GM23248 (cell line): ENCODE measurements around the gene MAP3K6. TPM values are rescaled to one million over a fixed set of nuclear protein-coding genes. Genes with fewer than 3 reads are reported as not detected.

Source experiments
- DNase-seq: peaks from one replicate; pipeline ENCODE4 v3.0.0-alpha.2; 2015
- H2AFZ ChIP-seq: fragments of 200-600 bp; sonication (generic); 2 replicates; pipeline ENCODE4 v1.6.1; 2016; ENCODE audit warnings: antibody characterized with exemption
- H3F3A ChIP-seq: fragments of 200-600 bp; sonication (generic); 2 replicates; pipeline ENCODE4 v1.6.1; 2016; ENCODE audit warnings: mild to moderate bottlenecking, antibody characterized with exemption, mixed run types; ENCODE audit not compliant: insufficient read depth
- H3K27ac ChIP-seq: fragments of 200-600 bp; sonication (generic); 2 replicates; pipeline ENCODE4 v1.5.1; 2016; ENCODE audit warnings: mild to moderate bottlenecking
- H3K27me3 ChIP-seq: fragments of 200-600 bp; sonication (generic); replicated peaks from 2 replicates; pipeline ENCODE4 v1.6.1; 2016; ENCODE audit warnings: mild to moderate bottlenecking; ENCODE audit not compliant: insufficient read depth
- H3K36me3 ChIP-seq: fragments of 200-600 bp; sonication (generic); 2 replicates; pipeline ENCODE4 v1.6.1; 2016; ENCODE audit warnings: low read depth, mild to moderate bottlenecking
- H3K4me1 ChIP-seq: fragments of 200-600 bp; sonication (generic); 2 replicates; pipeline ENCODE4 v1.6.1; 2016; ENCODE audit warnings: mild to moderate bottlenecking; ENCODE audit not compliant: insufficient read depth
- H3K4me2 ChIP-seq: fragments of 200-600 bp; sonication (generic); one replicate; pipeline ENCODE4 v1.6.1; 2016; ENCODE audit warnings: mild to moderate bottlenecking; ENCODE audit not compliant: unreplicated experiment
- H3K4me3 ChIP-seq: fragments of 200-600 bp; sonication (generic); 2 replicates; pipeline ENCODE4 v1.5.1; 2016; ENCODE audit warnings: mild to moderate bottlenecking
- H3K79me2 ChIP-seq: fragments of 200-600 bp; sonication (generic); 2 replicates; pipeline ENCODE4 v1.6.1; 2016; ENCODE audit warnings: mild to moderate bottlenecking; ENCODE audit not compliant: insufficient read depth
- H3K9ac ChIP-seq: fragments of 200-600 bp; sonication (generic); 2 replicates; pipeline ENCODE4 v1.6.1; 2016; ENCODE audit warnings: mild to moderate bottlenecking
- H3K9me2 ChIP-seq: fragments of 200-600 bp; sonication (generic); 2 replicates; pipeline ENCODE4 v1.6.1; 2016; ENCODE audit warnings: mixed run types, mild to moderate bottlenecking, moderate library complexity; ENCODE audit not compliant: insufficient read depth
- H3K9me3 ChIP-seq: fragments of 200-600 bp; sonication (generic); one replicate; pipeline ENCODE4 v1.6.1; 2017; ENCODE audit warnings: low read depth
- H4K20me1 ChIP-seq: fragments of 200-600 bp; sonication (generic); 2 replicates; pipeline ENCODE4 v1.6.0; 2016; ENCODE audit not compliant: insufficient read depth
- EZH2 ChIP-seq: fragments of 200-600 bp; sonication (generic); IDR thresholded peaks from 2 replicates; pipeline ENCODE4 v1.6.1; 2018; ENCODE audit warnings: antibody characterized with exemption, mild to moderate bottlenecking; ENCODE audit not compliant: insufficient read depth, poor library complexity, severe bottlenecking
- EZH2phosphoT487 ChIP-seq: fragments of 200-600 bp; sonication (generic); IDR thresholded peaks from 2 replicates; pipeline ENCODE4 v1.6.1; 2018; ENCODE audit warnings: antibody characterized with exemption, moderate library complexity, mild to moderate bottlenecking, low read depth; ENCODE audit not compliant: insufficient read depth
- WGBS, 2 experiments: methylation state at CpG; one replicate each; pipeline ENCODE4 v1.1.6; 2015 to 2017; ENCODE audit warnings: low lambda C conversion rate in 2 of 2, low coverage in 1 of 2; ENCODE audit errors: missing lambda C conversion rate in 2 of 2; 5-methylcytosine and 5-hydroxymethylcytosine counted together
- in situ Hi-C: fragments of 300-500 bp; cut with MboI; formaldehyde crosslinking; loops from 2 replicates; pipeline ENCODE4 v1.15.0; 2020
- polyA plus RNA-seq: library from polyadenylated mRNA; unstranded; fragments of >200 nt; fragmentation: Nextera tagmentation; extraction: Ambion mirVana; gene quantifications from 2 replicates; pipeline ENCODE4 v1.2.1, GENCODE V29; 2016
- total RNA-seq: library from RNA; depleted of rRNA; stranded (reverse); fragments of >200 nt; shearing (Covaris generic); gene quantifications from 2 replicates; pipeline ENCODE4 v1.2.3, GENCODE V29; 2014; rRNA removed

The MAP3K6 gene, protein sequence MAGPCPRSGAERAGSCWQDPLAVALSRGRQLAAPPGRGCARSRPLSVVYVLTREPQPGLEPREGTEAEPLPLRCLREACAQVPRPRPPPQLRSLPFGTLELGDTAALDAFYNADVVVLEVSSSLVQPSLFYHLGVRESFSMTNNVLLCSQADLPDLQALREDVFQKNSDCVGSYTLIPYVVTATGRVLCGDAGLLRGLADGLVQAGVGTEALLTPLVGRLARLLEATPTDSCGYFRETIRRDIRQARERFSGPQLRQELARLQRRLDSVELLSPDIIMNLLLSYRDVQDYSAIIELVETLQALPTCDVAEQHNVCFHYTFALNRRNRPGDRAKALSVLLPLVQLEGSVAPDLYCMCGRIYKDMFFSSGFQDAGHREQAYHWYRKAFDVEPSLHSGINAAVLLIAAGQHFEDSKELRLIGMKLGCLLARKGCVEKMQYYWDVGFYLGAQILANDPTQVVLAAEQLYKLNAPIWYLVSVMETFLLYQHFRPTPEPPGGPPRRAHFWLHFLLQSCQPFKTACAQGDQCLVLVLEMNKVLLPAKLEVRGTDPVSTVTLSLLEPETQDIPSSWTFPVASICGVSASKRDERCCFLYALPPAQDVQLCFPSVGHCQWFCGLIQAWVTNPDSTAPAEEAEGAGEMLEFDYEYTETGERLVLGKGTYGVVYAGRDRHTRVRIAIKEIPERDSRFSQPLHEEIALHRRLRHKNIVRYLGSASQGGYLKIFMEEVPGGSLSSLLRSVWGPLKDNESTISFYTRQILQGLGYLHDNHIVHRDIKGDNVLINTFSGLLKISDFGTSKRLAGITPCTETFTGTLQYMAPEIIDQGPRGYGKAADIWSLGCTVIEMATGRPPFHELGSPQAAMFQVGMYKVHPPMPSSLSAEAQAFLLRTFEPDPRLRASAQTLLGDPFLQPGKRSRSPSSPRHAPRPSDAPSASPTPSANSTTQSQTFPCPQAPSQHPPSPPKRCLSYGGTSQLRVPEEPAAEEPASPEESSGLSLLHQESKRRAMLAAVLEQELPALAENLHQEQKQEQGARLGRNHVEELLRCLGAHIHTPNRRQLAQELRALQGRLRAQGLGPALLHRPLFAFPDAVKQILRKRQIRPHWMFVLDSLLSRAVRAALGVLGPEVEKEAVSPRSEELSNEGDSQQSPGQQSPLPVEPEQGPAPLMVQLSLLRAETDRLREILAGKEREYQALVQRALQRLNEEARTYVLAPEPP (N-terminal part only)
- total RNA-seq (31.5 and 40.3 TPM in 2 replicates), polyA plus RNA-seq (13.7 and 17.9 TPM in 2 replicates)

DNA sequence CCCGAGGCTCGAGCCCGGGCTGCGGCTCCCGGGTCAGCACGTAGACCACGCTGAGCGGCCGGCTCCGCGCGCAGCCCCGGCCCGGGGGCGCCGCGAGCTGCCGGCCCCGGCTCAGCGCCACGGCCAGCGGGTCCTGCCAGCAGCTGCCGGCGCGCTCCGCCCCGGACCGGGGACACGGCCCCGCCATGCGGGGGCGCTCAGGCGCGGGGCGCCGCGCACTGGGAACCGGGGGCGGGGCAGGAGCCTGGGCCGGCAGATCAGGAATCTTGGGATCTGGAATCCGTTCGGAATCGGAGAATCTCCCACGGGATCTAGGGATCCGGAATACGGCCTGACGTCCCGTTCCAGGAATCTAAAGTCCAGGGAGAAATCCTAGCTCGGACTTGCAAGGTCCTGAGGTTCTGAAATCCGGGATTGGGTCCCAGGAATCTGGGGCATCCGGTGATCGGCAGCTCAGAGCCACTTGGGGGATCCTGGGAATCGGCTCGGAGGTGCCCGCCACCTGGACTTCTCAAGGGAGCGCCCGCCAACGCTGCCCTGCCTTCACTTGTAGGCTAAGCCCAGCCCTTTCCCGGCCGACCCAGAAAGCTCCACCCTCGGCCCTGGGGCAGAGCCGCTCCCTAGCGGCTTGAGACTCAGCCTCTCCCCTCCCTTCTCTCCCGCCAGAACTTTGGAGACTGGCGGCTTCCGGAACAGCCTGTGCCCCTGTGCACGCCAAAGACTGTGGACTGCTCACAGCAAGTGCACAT, at the start of gene MAP3K6:
Gene MAP3K6 (minus strand): TSS at position 551 of the 749 bp plus-strand sequence. CDS start 364 bp downstream, at position 187.
- DNase-seq = peak; percentile 94
- Histone ChIP-seq H2AFZ (peak within 1 kb of the TSS; percentile 71), H3K9me3 (no peaks in the 10 kb centered on the region), H3K27ac (peak within 1 kb of the TSS; percentile 97), H3K4me3 (peak within 1 kb of the TSS; percentile 77), H3K79me2 (peaks cover 15% of the 10 kb centered on the region), H3K27me3 (no peaks in the 10 kb centered on the region), H3K36me3 (peaks cover 5% of the 10 kb centered on the region; the same call in 1 of the 2 replicates), H3K9me2 (no peaks in the 10 kb centered on the region), H3K4me2 (peak within 1 kb of the TSS; percentile 88), H3F3A (no peaks in the 10 kb centered on the region), H3K4me1 (peaks cover 15% of the 10 kb centered on the region), H4K20me1 (no peaks in the 10 kb centered on the region), H3K9ac (peak within 1 kb of the TSS; percentile 99)
- 0 to 2% methylated on average over 53 to 55 of the region's 67 CpGs for WGBS, 2 experiments
- in situ Hi-C loops = no loop called here
- TF ChIP-seq EZH2phosphoT487 (no peak), EZH2 (no peak)

DNA sequence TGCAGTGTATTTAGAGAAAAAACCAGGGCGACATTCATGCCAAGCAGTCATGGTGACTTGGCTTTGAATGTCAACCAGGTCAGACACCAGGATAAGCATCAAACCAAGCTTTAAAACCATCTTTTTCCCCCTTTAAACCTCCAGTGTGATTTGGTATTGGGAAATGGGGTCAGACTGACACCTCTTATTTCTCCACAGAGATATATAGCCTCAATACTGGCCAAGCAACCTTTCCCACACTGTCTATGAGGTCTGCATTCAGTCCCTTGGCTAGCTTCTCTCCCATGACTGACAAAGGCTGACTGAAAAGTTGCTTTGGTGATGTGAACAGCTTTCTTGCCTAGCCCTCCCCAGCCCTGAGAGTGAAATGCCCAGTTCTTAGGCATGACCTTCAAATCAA, 47.3 kb upstream of the MAP3K6 start:
- H3K27me3 ChIP-seq = no peaks in the 10 kb centered on the region
- in situ Hi-C loops = loop anchor here (25.0 kb wide), 1 partner anchor 198 kb away; the partner anchor contains the start of gene AHDC1
- no peak overlapping the region for H3K4me2 ChIP-seq

DNA sequence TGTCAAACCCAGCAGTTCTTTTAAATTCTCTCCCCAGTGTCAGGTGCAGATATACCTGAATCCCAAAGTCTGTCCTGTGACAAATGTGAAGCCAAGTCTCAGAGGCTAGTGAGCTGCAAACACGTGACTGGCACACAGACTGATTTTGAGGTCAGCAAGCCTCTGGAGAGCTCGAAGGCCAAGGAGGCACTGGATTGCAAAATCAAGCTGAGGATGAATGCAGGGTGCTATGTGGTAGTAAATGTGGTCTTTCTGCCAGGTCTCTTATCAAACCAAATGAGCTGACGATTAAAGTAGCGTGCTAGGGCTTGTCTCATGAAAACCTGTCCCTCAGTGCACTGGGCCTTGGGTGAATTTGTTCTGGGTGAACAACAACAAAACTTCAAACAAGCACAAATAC, 46.2 kb upstream of the MAP3K6 start:
- 0 out of 2 replicates have a peak, but pooled peaks cover 7% of the 10 kb centered on the region for H3F3A ChIP-seq
- no peak overlapping the region for H3K27ac ChIP-seq
- H3K36me3 ChIP-seq = peaks cover 69% of the 10 kb centered on the region
- H4K20me1 ChIP-seq = no peaks in the 10 kb centered on the region
- TF ChIP-seq EZH2phosphoT487 (no peak), EZH2 (no peak)
- no peak overlapping the region for H3K9ac ChIP-seq
- peaks cover 38% of the 10 kb centered on the region for H3K79me2 ChIP-seq
- no peak overlapping the region for H3K4me3 ChIP-seq
- H3K27me3 ChIP-seq = no peaks in the 10 kb centered on the region
- H3K4me2 ChIP-seq = no peak overlapping the region
- no peak for DNase-seq
- 95 to 98% methylated on average over 4 of the region's 4 CpGs for WGBS, 2 experiments
- H3K9me3 ChIP-seq = no peaks in the 10 kb centered on the region
- in situ Hi-C loops = loop anchor here (25.0 kb wide), 1 partner anchor 199 kb away; the partner anchor contains the start of gene AHDC1
- peaks cover 4% of the 10 kb centered on the region for H3K4me1 ChIP-seq
- H2AFZ ChIP-seq = no peak overlapping the region
- H3K9me2 ChIP-seq = no peaks in the 10 kb centered on the region

More for the DNA sequence above, 47.3 kb upstream of the MAP3K6 start:
- H3K4me1 ChIP-seq = peaks cover 13% of the 10 kb centered on the region
- H3K9ac ChIP-seq = no peak overlapping the region
- no peaks in the 10 kb centered on the region for H3K9me3 ChIP-seq
- peaks cover 15% of the 10 kb centered on the region for H3F3A ChIP-seq
- no peak overlapping the region for H3K27ac ChIP-seq
- TF ChIP-seq EZH2phosphoT487 (no peak), EZH2 (no peak)
- DNase-seq = no peak
- WGBS, 2 experiments = 69 to 79% methylated on average over 1 of the region's 1 CpG
- peaks cover 65% of the 10 kb centered on the region for H3K36me3 ChIP-seq
- no peaks in the 10 kb centered on the region for H4K20me1 ChIP-seq
- no peak overlapping the region for H2AFZ ChIP-seq
- no peak overlapping the region for H3K4me3 ChIP-seq
- H3K79me2 ChIP-seq = peaks cover 43% of the 10 kb centered on the region
- H3K9me2 ChIP-seq = no peaks in the 10 kb centered on the region
